Omental fat pad (tissue), 4 donors: ENCODE data around the gene ACTN4. TPM values are rescaled to one million over a fixed set of nuclear protein-coding genes. Genes with fewer than 3 reads are reported as not detected.

Experiments used
- ATAC-seq: fragments of 150-250 bp; one replicate; pipeline ENCODE4 v1.9.1; 2016; ENCODE audit warnings: mild to moderate bottlenecking, moderate library complexity; ENCODE audit not compliant: low FRiP score
- DNase-seq: peaks from one replicate; pipeline ENCODE4 v3.0.0-alpha.2; 2019; ENCODE audit warnings: low spot score
- CTCF ChIP-seq, 3 donors: fragments of 450-650 bp; IDR thresholded peaks; one replicate each; pipeline ENCODE4 v1.5.1; 2016 to 2017; ENCODE audit warnings: antibody characterized with exemption in 3 of 3, mild to moderate bottlenecking in 3 of 3, moderate library complexity in 2 of 3
- total RNA-seq, 4 donors: library from RNA; depleted of rRNA; stranded (reverse); fragments of >200 nt; gene quantifications; one replicate each; pipeline ENCODE4 v1.1.0, GENCODE V29; 2016

Gene ACTN4
- total RNA-seq, 4 donors from 2014 or later: 290 to 517 (median 367) TPM

GRCh38 chr19:38711726-38712153 is 64.3 kb downstream of the ACTN4 start:
- no peak for TF ChIP-seq CTCF (IDR thresholded peaks at IDR 0.05)
- no peak for DNase-seq
- no peak for ATAC-seq

- DNase-seq (no peak), ATAC-seq (no peak)
- no peak for TF ChIP-seq CTCF (IDR thresholded peaks at IDR 0.05)
Observed at GRCh38 chr19:38712161-38712748, 64.8 kb downstream of the ACTN4 start.

GRCh38 chr19:38713227-38713649 is 65.8 kb downstream of the ACTN4 start:
- TF ChIP-seq CTCF (IDR thresholded peaks at IDR 0.05): no peak
- DNase-seq (no peak), ATAC-seq (no peak)

- ATAC-seq: no peak
- no peak for TF ChIP-seq CTCF (IDR thresholded peaks at IDR 0.05)
- DNase-seq: no peak
Observed at GRCh38 chr19:38713865-38714264, 66.4 kb downstream of the ACTN4 start.

- DNase-seq: no peak
- no peak for ATAC-seq
- TF ChIP-seq CTCF (IDR thresholded peaks at IDR 0.05): no peak
Observed at GRCh38 chr19:38714354-38714778, 66.9 kb downstream of the ACTN4 start.

GRCh38 chr19:38715555-38715954 is 68.1 kb downstream of the ACTN4 start:
- ATAC-seq: no peak
- DNase-seq: no peak
- no peak for TF ChIP-seq CTCF (IDR thresholded peaks at IDR 0.05)

- DNase-seq (no peak), ATAC-seq (no peak)
- no peak for TF ChIP-seq CTCF (IDR thresholded peaks at IDR 0.05)
Observed at GRCh38 chr19:38717051-38717450, 69.6 kb downstream of the ACTN4 start.
